Nephron (organoid): ENCODE data around the gene DOCK1.
A peak's percentile ranks its signal among the peaks of the same experiment; 100 is the strongest.

Experiments
- H3K27ac Mint-ChIP-seq, 3 experiments: 2 replicates each; pipeline ENCODE4 v1.8.0; 2020; ENCODE audit warnings: mixed read lengths in 3 of 3, mild to moderate bottlenecking in 2 of 3, moderate library complexity in 1 of 3
- H3K27me3 Mint-ChIP-seq: 2 replicates; pipeline ENCODE4 v1.8.0; 2021; ENCODE audit warnings: low read depth, mild to moderate bottlenecking, moderate library complexity, mixed read lengths
- H3K36me3 Mint-ChIP-seq: 2 replicates; pipeline ENCODE4 v1.8.0; 2020; ENCODE audit warnings: low read depth, mixed read lengths
- H3K4me1 Mint-ChIP-seq: 2 replicates; pipeline ENCODE4 v1.8.0; 2020; ENCODE audit warnings: mixed read lengths
- H3K4me3 Mint-ChIP-seq, 3 experiments: 2 replicates each; pipeline ENCODE4 v1.8.0; 2020; ENCODE audit warnings: mild to moderate bottlenecking in 3 of 3, mixed read lengths in 3 of 3, moderate library complexity in 2 of 3
- H3K9me3 Mint-ChIP-seq: 2 replicates; pipeline ENCODE4 v1.8.0; 2020; ENCODE audit warnings: mixed read lengths
- TF ChIP-seq, protein P1 (sequence below), 3 experiments: fragments of 200-600 bp; sonication (generic); IDR thresholded peaks; one replicate each; pipeline ENCODE4 v1.5.0; 2021; ENCODE audit warnings: antibody characterized with exemption in 3 of 3; ENCODE audit not compliant: unreplicated experiment in 3 of 3

Gene DOCK1

GRCh38 chr10:127440371-127440770 lies 535.1 kb downstream of the DOCK1 start:
- H3K9me3 Mint-ChIP-seq: peaks cover 8% of the 10 kb centered on the region
- TF ChIP-seq, protein P1, sequence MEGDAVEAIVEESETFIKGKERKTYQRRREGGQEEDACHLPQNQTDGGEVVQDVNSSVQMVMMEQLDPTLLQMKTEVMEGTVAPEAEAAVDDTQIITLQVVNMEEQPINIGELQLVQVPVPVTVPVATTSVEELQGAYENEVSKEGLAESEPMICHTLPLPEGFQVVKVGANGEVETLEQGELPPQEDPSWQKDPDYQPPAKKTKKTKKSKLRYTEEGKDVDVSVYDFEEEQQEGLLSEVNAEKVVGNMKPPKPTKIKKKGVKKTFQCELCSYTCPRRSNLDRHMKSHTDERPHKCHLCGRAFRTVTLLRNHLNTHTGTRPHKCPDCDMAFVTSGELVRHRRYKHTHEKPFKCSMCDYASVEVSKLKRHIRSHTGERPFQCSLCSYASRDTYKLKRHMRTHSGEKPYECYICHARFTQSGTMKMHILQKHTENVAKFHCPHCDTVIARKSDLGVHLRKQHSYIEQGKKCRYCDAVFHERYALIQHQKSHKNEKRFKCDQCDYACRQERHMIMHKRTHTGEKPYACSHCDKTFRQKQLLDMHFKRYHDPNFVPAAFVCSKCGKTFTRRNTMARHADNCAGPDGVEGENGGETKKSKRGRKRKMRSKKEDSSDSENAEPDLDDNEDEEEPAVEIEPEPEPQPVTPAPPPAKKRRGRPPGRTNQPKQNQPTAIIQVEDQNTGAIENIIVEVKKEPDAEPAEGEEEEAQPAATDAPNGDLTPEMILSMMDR (IDR thresholded peaks at IDR 0.05; ENCODE audit: unreplicated experiment in 3 of 3): no peak
- peak overlapping the region in 1 of 3 experiments; percentile 51 for H3K27ac Mint-ChIP-seq
- no peak overlapping the region for H3K4me3 Mint-ChIP-seq
- H3K27me3 Mint-ChIP-seq: no peaks in the 10 kb centered on the region
- H3K4me1 Mint-ChIP-seq: peaks cover 12% of the 10 kb centered on the region
- H3K36me3 Mint-ChIP-seq: peaks cover 77% of the 10 kb centered on the region

DNA sequence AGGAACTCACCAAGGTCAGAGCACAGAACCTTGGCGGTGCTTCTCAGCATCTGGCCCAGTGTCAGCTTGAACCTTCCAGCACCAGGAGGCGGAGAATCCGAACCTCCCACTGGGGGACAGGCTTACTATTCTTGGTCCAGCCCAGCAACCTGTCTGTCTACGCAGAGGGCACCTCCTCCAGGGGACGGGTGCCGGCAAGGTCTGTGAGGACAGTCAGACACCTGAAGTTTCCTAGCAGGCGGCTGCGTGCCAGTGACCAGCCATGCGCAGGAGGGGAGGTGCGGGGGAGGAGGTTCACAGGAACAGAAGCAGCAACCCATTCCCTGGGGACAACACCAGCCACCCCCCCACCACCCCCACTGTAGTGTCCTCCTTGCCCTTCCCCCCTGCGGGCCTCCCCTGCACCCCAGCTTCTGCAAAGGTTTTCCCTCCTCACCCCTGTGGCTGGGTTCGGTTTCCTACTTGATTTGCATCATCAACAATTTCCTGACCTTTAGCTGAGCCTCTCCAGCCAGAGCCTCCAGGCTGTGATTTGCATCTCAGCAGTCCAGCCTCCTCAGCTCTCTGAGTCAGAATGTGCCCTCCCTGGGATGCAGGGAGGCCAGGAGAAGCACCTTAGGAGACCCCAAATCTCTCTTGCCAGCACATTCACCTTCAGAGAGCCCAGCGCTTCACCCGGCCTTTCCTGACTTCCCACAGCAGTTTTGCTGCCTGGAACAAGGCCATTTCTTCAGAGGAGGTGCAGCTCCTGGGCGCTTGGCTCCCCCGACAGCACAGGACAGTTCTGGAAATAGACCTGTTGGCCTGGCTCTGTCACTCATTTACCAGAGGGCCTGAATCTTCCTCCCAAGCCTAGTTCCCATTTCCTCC lies 536.4 kb downstream of the DOCK1 start:
- Mint-ChIP-seq H3K27ac (peak overlapping the region; percentile 89 to 97 (median 92)), H3K27me3 (no peaks in the 10 kb centered on the region), H3K4me1 (peaks cover 7% of the 10 kb centered on the region), H3K4me3 (peak overlapping the region in 2 of 3 experiments; percentile 6 to 26), H3K36me3 (peaks cover 86% of the 10 kb centered on the region), H3K9me3 (peaks cover 8% of the 10 kb centered on the region)
- TF ChIP-seq, protein P1 (IDR thresholded peaks at IDR 0.05; ENCODE audit: unreplicated experiment in 3 of 3): no peak

- Mint-ChIP-seq H3K27me3 (no peaks in the 10 kb centered on the region), H3K4me3 (peak overlapping the region in 1 of 3 experiments; percentile 26), H3K9me3 (peaks cover 8% of the 10 kb centered on the region), H3K4me1 (peaks cover 7% of the 10 kb centered on the region), H3K27ac (peak overlapping the region; percentile 89 to 97 (median 92)), H3K36me3 (peaks cover 87% of the 10 kb centered on the region)
- TF ChIP-seq, protein P1 (IDR thresholded peaks at IDR 0.05; ENCODE audit: unreplicated experiment in 3 of 3): no peak
These were observed 536.9 kb downstream of the DOCK1 start for GRCh38 chr10:127442220-127442525.

- TF ChIP-seq, protein P1 (IDR thresholded peaks at IDR 0.05; ENCODE audit: unreplicated experiment in 3 of 3): no peak
- peaks cover 7% of the 10 kb centered on the region for H3K4me1 Mint-ChIP-seq
- H3K27ac Mint-ChIP-seq: no peak overlapping the region
- no peaks in the 10 kb centered on the region for H3K27me3 Mint-ChIP-seq
- H3K9me3 Mint-ChIP-seq: peaks cover 8% of the 10 kb centered on the region
- peaks cover 91% of the 10 kb centered on the region for H3K36me3 Mint-ChIP-seq
- H3K4me3 Mint-ChIP-seq: no peak overlapping the region
These were observed 538.9 kb downstream of the DOCK1 start for GRCh38 chr10:127444155-127444554.

GRCh38 chr10:127447197-127447596 lies 542.0 kb downstream of the DOCK1 start:
- Mint-ChIP-seq H3K36me3 (peaks cover 93% of the 10 kb centered on the region), H3K27me3 (no peaks in the 10 kb centered on the region), H3K4me1 (peaks cover 11% of the 10 kb centered on the region), H3K4me3 (no peak overlapping the region), H3K9me3 (peaks cover 8% of the 10 kb centered on the region), H3K27ac (no peak overlapping the region)
- TF ChIP-seq, protein P1 (IDR thresholded peaks at IDR 0.05; ENCODE audit: unreplicated experiment in 3 of 3): no peak

GRCh38 chr10:127449490-127449889 lies 544.3 kb downstream of the DOCK1 start:
- Mint-ChIP-seq H3K4me1 (peaks cover 18% of the 10 kb centered on the region), H3K36me3 (peaks cover 80% of the 10 kb centered on the region), H3K4me3 (no peak overlapping the region), H3K27ac (no peak overlapping the region), H3K27me3 (no peaks in the 10 kb centered on the region), H3K9me3 (no peaks in the 10 kb centered on the region)
- TF ChIP-seq, protein P1 (IDR thresholded peaks at IDR 0.05; ENCODE audit: unreplicated experiment in 3 of 3): no peak
